Measurements from ENCODE around the gene THSD4.
A peak's percentile ranks its signal among the peaks of the same experiment; 100 is the strongest.

- TF ChIP-seq EZH2 (IDR thresholded peaks at IDR 0.05; ENCODE audit: low read depth, low read length, severe bottlenecking) (no peak), POLR2A (IDR thresholded peaks at IDR 0.05; ENCODE audit: control extremely low read depth in 1 of 2, low read depth in 2 of 2, low read length in 2 of 2) (no peak), TAF1 (IDR thresholded peaks at IDR 0.05; ENCODE audit: low read depth, low read length) (no peak), CTCF (IDR thresholded peaks at IDR 0.05; ENCODE audit: control extremely low read depth in 1 of 3, insufficient read depth in 1 of 3, low read depth in 1 of 3, low read length in 3 of 3) (peak in 2 of 3 experiments; percentile 69 to 78; a peak in 3 of 4 replicates), JUN (IDR thresholded peaks at IDR 0.05; ENCODE audit: low read depth, low read length) (no peak)
These were observed 80.0 kb downstream of the THSD4 start for GRCh38 chr15:71195242-71195641.

All from H1 (cell line).